Panc1 (cell line): ENCODE results near the gene MSLN. TPM values are rescaled to one million over a fixed set of nuclear protein-coding genes. Genes with fewer than 3 reads are reported as not detected.
A peak's percentile ranks its signal among the peaks of the same experiment; 100 is the strongest.

Source experiments
- ATAC-seq: fragments of 200-7000 bp; cut with Tn5 transposase; 2 replicates; pipeline ENCODE4 v1.9.1; 2020; ENCODE audit warnings: mild to moderate bottlenecking, moderate library complexity
- BruUV-seq: library from RNA; stranded (reverse); fragments of 400-500 nt; replicated peaks from 2 replicates; lab custom pipeline; 2021; lab: Mats Ljungman, UMichigan
- CTCF ChIA-PET: fragments of 300-600 bp; sonication (Branson Sonifier 250); formaldehyde crosslinking; loops from one replicate; lab custom pipeline; 2022; ENCODE audit warnings: antibody characterized with exemption; lab: Charles Lee
- POLR2A ChIA-PET: fragments of 300-600 bp; sonication (Branson Sonifier 250); formaldehyde crosslinking; loops from one replicate; lab custom pipeline; 2022; ENCODE audit warnings: antibody characterized with exemption; lab: Charles Lee
- DNase-seq: peaks from one replicate; pipeline ENCODE4 v3.0.0-alpha.2; 2010; ENCODE audit warnings: low read depth, low spot score
- H3K27ac ChIP-seq: 2 replicates; pipeline ENCODE4 v1.5.1; 2011; ENCODE audit warnings: mild to moderate bottlenecking, low read length, inconsistent platforms
- H3K27me3 ChIP-seq: fragments of 200-500 bp; sonication (Bioruptor generic); 2 replicates; pipeline ENCODE4 v1.6.0; 2014; ENCODE audit warnings: low read length, inconsistent platforms; ENCODE audit not compliant: control insufficient read depth, insufficient read depth
- H3K36me3 ChIP-seq: fragments of 200-500 bp; sonication (Bioruptor generic); 2 replicates; pipeline ENCODE4 v1.5.1; 2014; ENCODE audit warnings: inconsistent platforms, mild to moderate bottlenecking, low read length, moderate library complexity; ENCODE audit not compliant: control insufficient read depth, insufficient read depth
- H3K4me1 ChIP-seq: 2 replicates; pipeline ENCODE4 v1.5.1; 2011; ENCODE audit warnings: inconsistent platforms, mild to moderate bottlenecking, low read length, moderate library complexity; ENCODE audit not compliant: control insufficient read depth, insufficient read depth
- H3K4me3 ChIP-seq, 2 experiments: 2 replicates each; pipeline ENCODE4 v1.5.1; 2011 to 2012; ENCODE audit warnings: low read depth in 2 of 2, low read length in 2 of 2, mild to moderate bottlenecking in 2 of 2, inconsistent platforms in 1 of 2, moderate library complexity in 1 of 2
- H3K9me3 ChIP-seq: fragments of 200-500 bp; sonication (Bioruptor generic); 2 replicates; pipeline ENCODE4 v1.5.1; 2014; ENCODE audit warnings: low read depth, mild to moderate bottlenecking, inconsistent platforms, low read length, moderate library complexity; ENCODE audit not compliant: control insufficient read depth, insufficient read depth
- POLR2AphosphoS5 ChIP-seq: IDR thresholded peaks from 2 replicates; pipeline ENCODE4 v1.6.1; 2012; ENCODE audit warnings: mild to moderate bottlenecking, low read depth, low read length, moderate library complexity
- SIN3A ChIP-seq: IDR thresholded peaks from 2 replicates; pipeline ENCODE4 v1.6.1; 2012; ENCODE audit warnings: low read depth, mild to moderate bottlenecking, low read length, moderate library complexity, borderline replicate concordance; ENCODE audit not compliant: insufficient read depth
- TCF7L2 ChIP-seq: IDR thresholded peaks from 2 replicates; pipeline ENCODE4 v1.6.1; 2011; ENCODE audit warnings: mild to moderate bottlenecking, low read depth, low read length, inconsistent platforms
- in situ Hi-C: cut with HindIII; loops from 2 replicates; pipeline ENCODE4 v1.10.0; 2016; ENCODE audit warnings: low sequenced_read_pairs, low pct_unique_long_range_greater_than_20kb
- intact Hi-C: fragments of 100-400 bp; cut with micrococcal nuclease; formaldehyde crosslinking; loops from one replicate; pipeline ENCODE4 v1.10.0; 2022; ENCODE audit not compliant: unreplicated experiment
- total RNA-seq: library from RNA; stranded (reverse); gene quantifications from one replicate; pipeline ENCODE4 v1.2.1, GENCODE V29; 2021; ENCODE audit not compliant: unreplicated experiment
- TF ChIP-seq, protein P1 (sequence below), 2 experiments: IDR thresholded peaks; 2 replicates each; pipeline ENCODE4 v1.6.1; 2011 to 2012; ENCODE audit warnings: low read depth in 2 of 2, control low read depth in 1 of 2, low read length in 1 of 2, mild to moderate bottlenecking in 1 of 2, moderate library complexity in 1 of 2; ENCODE audit not compliant: insufficient read depth in 1 of 2
- TF ChIP-seq, protein P2 (sequence below): fragments of 450-650 bp; IDR thresholded peaks from 2 replicates; pipeline ENCODE4 v1.5.1; 2017; ENCODE audit warnings: mild to moderate bottlenecking

Gene MSLN
- total RNA-seq, 1 experiment from 2014 or later: 1.1 TPM

DNA sequence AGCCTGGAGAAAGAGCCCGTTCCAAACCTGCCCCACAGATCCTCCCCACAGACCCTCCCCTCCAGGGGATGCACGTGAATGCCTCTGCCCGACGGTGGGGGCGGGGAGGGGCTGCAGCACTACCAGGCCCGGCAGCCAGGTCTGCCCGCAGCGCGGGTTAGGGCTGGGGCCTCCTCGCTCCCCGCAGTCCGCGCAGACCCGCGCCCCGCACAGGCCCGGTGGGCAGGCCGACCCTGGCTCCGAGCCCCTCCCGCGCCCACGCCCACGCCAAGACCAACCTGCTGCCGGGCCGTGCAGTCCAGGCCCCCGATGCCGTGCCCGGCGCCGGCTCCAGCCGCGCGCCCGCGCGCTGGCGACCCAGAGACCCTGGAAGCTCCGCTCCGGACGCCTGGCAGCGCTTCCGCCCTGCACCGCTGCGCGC, 27.5 kb downstream of the MSLN start, which contains the start of gene RPUSD1:
Gene RPUSD1 (minus strand): TSS at position 404 of the 421 bp plus-strand sequence. CDS start 644 bp downstream, outside the sequence.
- Histone ChIP-seq H3K27ac (peak within 1 kb of the TSS; percentile 79), H3K4me3 (peak within 1 kb of the TSS; percentile 72 to 89), H3K36me3 (peaks cover 5% of the 10 kb centered on the region), H3K27me3 (no peaks in the 10 kb centered on the region), H3K4me1 (peaks cover 4% of the 10 kb centered on the region), H3K9me3 (no peaks in the 10 kb centered on the region)
- DNase-seq (no peak), ATAC-seq (peak; percentile 26)
- POLR2A ChIA-PET: interaction anchor here (0.6 kb wide), 1 partner anchor 39 kb away, joined by 3 read pairs; no protein-coding TSS in a partner anchor
- CTCF ChIA-PET: no interaction called here
- TF ChIP-seq SIN3A (no peak), TCF7L2 (no peak), POLR2AphosphoS5 (no peak)
- TF ChIP-seq, protein P1, sequence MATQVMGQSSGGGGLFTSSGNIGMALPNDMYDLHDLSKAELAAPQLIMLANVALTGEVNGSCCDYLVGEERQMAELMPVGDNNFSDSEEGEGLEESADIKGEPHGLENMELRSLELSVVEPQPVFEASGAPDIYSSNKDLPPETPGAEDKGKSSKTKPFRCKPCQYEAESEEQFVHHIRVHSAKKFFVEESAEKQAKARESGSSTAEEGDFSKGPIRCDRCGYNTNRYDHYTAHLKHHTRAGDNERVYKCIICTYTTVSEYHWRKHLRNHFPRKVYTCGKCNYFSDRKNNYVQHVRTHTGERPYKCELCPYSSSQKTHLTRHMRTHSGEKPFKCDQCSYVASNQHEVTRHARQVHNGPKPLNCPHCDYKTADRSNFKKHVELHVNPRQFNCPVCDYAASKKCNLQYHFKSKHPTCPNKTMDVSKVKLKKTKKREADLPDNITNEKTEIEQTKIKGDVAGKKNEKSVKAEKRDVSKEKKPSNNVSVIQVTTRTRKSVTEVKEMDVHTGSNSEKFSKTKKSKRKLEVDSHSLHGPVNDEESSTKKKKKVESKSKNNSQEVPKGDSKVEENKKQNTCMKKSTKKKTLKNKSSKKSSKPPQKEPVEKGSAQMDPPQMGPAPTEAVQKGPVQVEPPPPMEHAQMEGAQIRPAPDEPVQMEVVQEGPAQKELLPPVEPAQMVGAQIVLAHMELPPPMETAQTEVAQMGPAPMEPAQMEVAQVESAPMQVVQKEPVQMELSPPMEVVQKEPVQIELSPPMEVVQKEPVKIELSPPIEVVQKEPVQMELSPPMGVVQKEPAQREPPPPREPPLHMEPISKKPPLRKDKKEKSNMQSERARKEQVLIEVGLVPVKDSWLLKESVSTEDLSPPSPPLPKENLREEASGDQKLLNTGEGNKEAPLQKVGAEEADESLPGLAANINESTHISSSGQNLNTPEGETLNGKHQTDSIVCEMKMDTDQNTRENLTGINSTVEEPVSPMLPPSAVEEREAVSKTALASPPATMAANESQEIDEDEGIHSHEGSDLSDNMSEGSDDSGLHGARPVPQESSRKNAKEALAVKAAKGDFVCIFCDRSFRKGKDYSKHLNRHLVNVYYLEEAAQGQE (IDR thresholded peaks at IDR 0.05; ENCODE audit: insufficient read depth in 1 of 2, low read depth in 2 of 2, low read length in 1 of 2): no peak
- TF ChIP-seq, protein P2, sequence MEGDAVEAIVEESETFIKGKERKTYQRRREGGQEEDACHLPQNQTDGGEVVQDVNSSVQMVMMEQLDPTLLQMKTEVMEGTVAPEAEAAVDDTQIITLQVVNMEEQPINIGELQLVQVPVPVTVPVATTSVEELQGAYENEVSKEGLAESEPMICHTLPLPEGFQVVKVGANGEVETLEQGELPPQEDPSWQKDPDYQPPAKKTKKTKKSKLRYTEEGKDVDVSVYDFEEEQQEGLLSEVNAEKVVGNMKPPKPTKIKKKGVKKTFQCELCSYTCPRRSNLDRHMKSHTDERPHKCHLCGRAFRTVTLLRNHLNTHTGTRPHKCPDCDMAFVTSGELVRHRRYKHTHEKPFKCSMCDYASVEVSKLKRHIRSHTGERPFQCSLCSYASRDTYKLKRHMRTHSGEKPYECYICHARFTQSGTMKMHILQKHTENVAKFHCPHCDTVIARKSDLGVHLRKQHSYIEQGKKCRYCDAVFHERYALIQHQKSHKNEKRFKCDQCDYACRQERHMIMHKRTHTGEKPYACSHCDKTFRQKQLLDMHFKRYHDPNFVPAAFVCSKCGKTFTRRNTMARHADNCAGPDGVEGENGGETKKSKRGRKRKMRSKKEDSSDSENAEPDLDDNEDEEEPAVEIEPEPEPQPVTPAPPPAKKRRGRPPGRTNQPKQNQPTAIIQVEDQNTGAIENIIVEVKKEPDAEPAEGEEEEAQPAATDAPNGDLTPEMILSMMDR: no peak
- no TSS peak for BruUV-seq
- intact Hi-C loops (loop anchor here (5.0 kb wide), 1 partner anchor 46 kb away; the partner anchor contains the start of gene CIAO3), in situ Hi-C loops (no loop called here)

DNA sequence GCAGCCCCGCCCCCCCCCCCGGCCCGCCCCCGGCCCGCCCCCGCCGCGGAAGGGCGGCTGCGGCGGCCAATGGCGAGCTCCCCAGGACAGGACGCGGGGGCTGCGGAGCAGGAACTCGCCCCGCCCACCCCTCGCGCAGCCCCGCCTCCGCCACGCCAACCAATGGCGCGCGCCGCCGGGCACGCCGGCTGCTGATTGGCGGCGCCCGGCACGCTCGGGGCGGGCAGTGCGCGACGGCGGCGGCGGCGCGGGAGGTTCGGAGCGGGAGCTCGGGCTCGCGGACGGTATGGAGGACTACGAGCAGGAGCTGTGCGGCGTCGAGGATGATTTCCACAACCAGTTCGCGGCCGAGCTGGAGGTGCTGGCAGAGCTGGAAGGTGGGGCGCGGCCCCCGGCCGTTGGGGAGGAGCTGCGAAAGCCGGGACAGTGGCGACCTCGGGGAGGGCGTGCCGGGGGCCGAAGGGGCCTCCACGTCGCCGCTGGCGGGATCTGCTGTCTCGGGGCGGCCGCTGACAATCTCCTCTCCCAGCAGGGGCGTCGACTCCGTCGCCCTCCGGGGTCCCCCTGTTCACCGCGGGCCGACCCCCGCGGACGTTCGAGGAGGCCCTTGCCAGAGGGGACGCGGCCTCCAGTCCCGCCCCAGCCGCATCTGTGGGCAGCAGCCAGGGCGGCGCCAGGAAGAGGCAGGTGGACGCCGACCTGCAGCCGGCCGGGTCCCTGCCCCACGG, 28.0 kb downstream of the MSLN start, which contains the start of gene CHTF18:
Gene CHTF18 (plus strand): TSS at position 222 of the 728 bp plus-strand sequence. CDS start 65 bp downstream, at position 287.
- peak within 1 kb of the TSS; percentile 79 for H3K27ac ChIP-seq
- in situ Hi-C loops: no loop called here
- peaks cover 5% of the 10 kb centered on the region for H3K36me3 ChIP-seq

More for the DNA sequence above, 28.0 kb downstream of the MSLN start, which contains the start of gene CHTF18:
- no peak for TF ChIP-seq TCF7L2
- TF ChIP-seq, protein P1 (IDR thresholded peaks at IDR 0.05; ENCODE audit: insufficient read depth in 1 of 2, low read depth in 2 of 2, low read length in 1 of 2): no peak
- TF ChIP-seq, protein P2: no peak
- TF ChIP-seq SIN3A: peak; percentile 90; the same call in 1 of the 2 replicates
- TF ChIP-seq POLR2AphosphoS5: no peak; the same call in 1 of the 2 replicates
- ChIA-PET POLR2A (interaction anchor here (0.6 kb wide), 1 partner anchor 39 kb away, joined by 3 read pairs; no protein-coding TSS in a partner anchor), CTCF (interaction anchor here (0.6 kb wide), 1 partner anchor 344 kb away, joined by 6 read pairs; no protein-coding TSS in a partner anchor)
- intact Hi-C loops: loop anchor here (5.0 kb wide), 1 partner anchor 46 kb away; the partner anchor contains the start of gene CIAO3
- Histone ChIP-seq H3K4me3 (peak within 1 kb of the TSS; percentile 72 to 89), H3K9me3 (no peaks in the 10 kb centered on the region), H3K27me3 (no peaks in the 10 kb centered on the region), H3K4me1 (peaks cover 4% of the 10 kb centered on the region)
- ATAC-seq (peak; percentile 85), DNase-seq (no peak)
- BruUV-seq: no TSS peak
